Transverse colon (tissue), 4 donors: ENCODE measurements around the gene FBXL17. TPM values are rescaled to one million over a fixed set of nuclear protein-coding genes. Genes with fewer than 3 reads are reported as not detected.

ENCODE experiments used
- DNase-seq: peaks from one replicate; pipeline ENCODE4 v3.0.0-alpha.2; 2019
- H3K27ac ChIP-seq, 4 donors: fragments of 200-600 bp; sonication (generic); 2 replicates each; pipeline ENCODE4 v1.5.1; 2016 to 2018; ENCODE audit warnings: inconsistent platforms in 4 of 4
- H3K27me3 ChIP-seq: fragments of 200-600 bp; sonication (generic); 2 replicates; pipeline ENCODE4 v1.5.1; 2017; ENCODE audit warnings: inconsistent platforms
- H3K36me3 ChIP-seq, 4 donors: fragments of 200-600 bp; sonication (generic); 2 replicates each; pipeline ENCODE4 v1.5.1; 2017 to 2019; ENCODE audit warnings: inconsistent platforms in 4 of 4
- H3K4me1 ChIP-seq, 4 donors: fragments of 200-600 bp; sonication (generic); 2 replicates each; pipeline ENCODE4 v1.5.1; 2017 to 2020; ENCODE audit warnings: inconsistent platforms in 4 of 4
- H3K4me3 ChIP-seq, 4 donors: fragments of 200-600 bp; sonication (generic); 1 replicate in 1 of 4; 2 replicates in 3 of 4; pipeline versions ENCODE4 v1.5.1 to v1.6.1; 2017 to 2019; ENCODE audit warnings: inconsistent platforms in 4 of 4
- H3K9me3 ChIP-seq, 2 donors: fragments of 200-600 bp; sonication (generic); 2 replicates each; pipeline ENCODE4 v1.5.1; 2017 to 2019; ENCODE audit warnings: inconsistent platforms in 2 of 2
- CTCF ChIP-seq, 5 experiments: fragments of 200-600 bp in 3 of 5; fragments of 450-650 bp in 2 of 5; sonication (generic) in 3 of 5; IDR thresholded peaks; 1 replicate in 2 of 5; 2 replicates in 3 of 5; pipeline ENCODE4 v1.5.1; 2016 to 2017; ENCODE audit warnings: antibody characterized with exemption in 5 of 5, inconsistent platforms in 3 of 5, mild to moderate bottlenecking in 2 of 5, moderate library complexity in 1 of 5
- EP300 ChIP-seq: sonication (generic); formaldehyde crosslinking; IDR thresholded peaks from one replicate; pipeline ENCODE4 v1.6.1; 2017; ENCODE audit warnings: antibody characterized with exemption, low read depth
- POLR2A ChIP-seq: fragments of 450-650 bp; IDR thresholded peaks from one replicate; pipeline ENCODE4 v1.6.1; 2016; ENCODE audit warnings: antibody characterized with exemption, mild to moderate bottlenecking, moderate library complexity
- POLR2AphosphoS5 ChIP-seq, 3 donors: sonication (generic); formaldehyde crosslinking; IDR thresholded peaks; one replicate each; pipeline ENCODE4 v1.6.1; 2016; ENCODE audit warnings: antibody characterized with exemption in 3 of 3
- whole genome bisulfite sequencing, 2 donors: methylation state at CpG; one replicate each; pipeline ENCODE4 v1.1.5; 2018; ENCODE audit warnings: low coverage in 1 of 2; 5-methylcytosine and 5-hydroxymethylcytosine counted together
- in situ Hi-C, 4 donors: fragments of 200-750 bp; cut with MboI; loops; one replicate each; pipeline versions ENCODE4 v1.15.0 to v1.15.1; 2017; ENCODE audit warnings: low sequenced_read_pairs in 3 of 4, low pct_ligation_motif_present in 1 of 4, low pct_unique_long_range_greater_than_20kb in 1 of 4
- intact Hi-C: fragments of 100-400 bp; cut with DNase I; formaldehyde crosslinking; loops from one replicate; pipeline ENCODE4 v1.15.1; 2023; ENCODE audit warnings: low total_unique reads
- total RNA-seq, 4 donors: library from RNA; depleted of rRNA; stranded (reverse); fragments of >200 nt; gene quantifications; one replicate each; pipeline ENCODE4 v1.1.0, GENCODE V29; 2016

Gene FBXL17
- total RNA-seq, 4 donors from 2014 or later: 17.7 to 99.5 (median 24.6) TPM

- intact Hi-C loops: no loop called here
- DNase-seq: peak; percentile 11
These were observed 494.5 kb downstream of the FBXL17 start for GRCh38 chr5:107887166-107887943.

GRCh38 chr5:107885601-107886000 lies 496.3 kb downstream of the FBXL17 start:
- no peak for TF ChIP-seq CTCF (IDR thresholded peaks at IDR 0.05)
- TF ChIP-seq POLR2AphosphoS5 (IDR thresholded peaks at IDR 0.05): no peak
- TF ChIP-seq EP300: no peak
- TF ChIP-seq POLR2A: no peak
- no peaks in the 10 kb centered on the region for H3K27me3 ChIP-seq
- H3K27ac ChIP-seq: no peak overlapping the region
- no peak overlapping the region for H3K4me3 ChIP-seq
- in situ Hi-C loops: no loop called here
- H3K4me1 ChIP-seq: peaks cover 0 to 8% (median 3%) of the 10 kb centered on the region in 4 donors
- no peaks in the 10 kb centered on the region for H3K36me3 ChIP-seq
- 82 to 86% methylated on average over 2 of the region's 2 CpGs for WGBS, 2 donors
- intact Hi-C loops: no loop called here
- no peaks in the 10 kb centered on the region for H3K9me3 ChIP-seq
- DNase-seq: no peak

More at GRCh38 chr5:107887166-107887943, 494.5 kb downstream of the FBXL17 start:
- in situ Hi-C loops: no loop called here
- H3K27ac ChIP-seq: peak overlapping the region in 1 of 4 donors; percentile 10
- no peaks in the 10 kb centered on the region for H3K27me3 ChIP-seq
- peak overlapping the region in 1 of 4 donors; percentile 2 for H3K4me3 ChIP-seq
- TF ChIP-seq POLR2AphosphoS5 (IDR thresholded peaks at IDR 0.05): no peak
- TF ChIP-seq EP300: no peak
- 20 to 42% methylated on average over 9 to 11 of the region's 11 CpGs for WGBS, 2 donors
- no peaks in the 10 kb centered on the region for H3K9me3 ChIP-seq
- no peaks in the 10 kb centered on the region for H3K36me3 ChIP-seq
- peaks cover 0 to 8% (median 3%) of the 10 kb centered on the region in 4 donors for H3K4me1 ChIP-seq

- H3K4me3 ChIP-seq: no peak overlapping the region
- peaks cover 0 to 8% (median 3%) of the 10 kb centered on the region in 4 donors for H3K4me1 ChIP-seq
- WGBS, 2 donors: 86 to 100% methylated on average over 1 of the region's 1 CpG
- no peak overlapping the region for H3K27ac ChIP-seq
- H3K9me3 ChIP-seq: no peaks in the 10 kb centered on the region
- no peak for DNase-seq
- intact Hi-C loops: no loop called here
- in situ Hi-C loops: no loop called here
- no peaks in the 10 kb centered on the region for H3K27me3 ChIP-seq
- TF ChIP-seq POLR2A (no peak), CTCF (IDR thresholded peaks at IDR 0.05) (no peak), POLR2AphosphoS5 (IDR thresholded peaks at IDR 0.05) (no peak), EP300 (no peak)
- no peaks in the 10 kb centered on the region for H3K36me3 ChIP-seq
These were observed 497.0 kb downstream of the FBXL17 start for GRCh38 chr5:107884871-107885270.

GRCh38 chr5:107878661-107879060 lies 503.2 kb downstream of the FBXL17 start:
- TF ChIP-seq CTCF (IDR thresholded peaks at IDR 0.05) (no peak), POLR2AphosphoS5 (IDR thresholded peaks at IDR 0.05) (no peak), POLR2A (no peak), EP300 (no peak)
- Histone ChIP-seq H3K27me3 (no peaks in the 10 kb centered on the region), H3K9me3 (no peaks in the 10 kb centered on the region), H3K4me3 (no peak overlapping the region), H3K36me3 (no peaks in the 10 kb centered on the region), H3K27ac (no peak overlapping the region), H3K4me1 (no peaks in the 10 kb centered on the region)
- DNase-seq: no peak
- in situ Hi-C loops: no loop called here
- intact Hi-C loops: no loop called here
- whole genome bisulfite sequencing, 2 donors: 67 to 75% methylated on average over 4 of the region's 4 CpGs
